ENCODE data around the gene SYT9. TPM values are rescaled to one million over a fixed set of nuclear protein-coding genes. Genes with fewer than 3 reads are reported as not detected.

The SYT9 gene
- total RNA-seq, 2 donors from 2014 or later = 0.81 to 2.2 TPM

DNA sequence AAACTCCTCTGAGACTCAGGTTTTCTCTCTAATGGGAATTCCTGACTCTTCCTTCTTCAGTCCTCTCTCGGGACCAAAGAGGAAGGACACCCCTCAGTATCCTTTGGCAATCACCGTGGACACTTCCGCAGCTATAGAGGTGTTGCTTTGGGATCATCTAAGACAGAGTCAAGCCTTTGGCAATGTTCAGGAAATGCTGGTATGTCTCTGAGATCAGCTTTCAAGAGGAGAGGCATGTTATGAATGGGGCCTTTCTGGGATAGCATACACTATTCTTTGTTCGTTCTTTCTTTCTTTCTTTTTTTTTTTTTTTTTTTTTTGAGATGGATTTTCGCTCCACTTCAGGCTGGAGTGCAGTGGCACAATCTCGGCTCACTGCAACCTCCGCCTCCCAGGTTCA, 219.4 kb downstream of the SYT9 start:
- Histone ChIP-seq H3K9me3 (ENCODE audit: control insufficient read depth, low read length) (no peaks in the 10 kb centered on the region), H3K27ac (ENCODE audit: low read depth, low read length) (no peak overlapping the region), H3K27me3 (ENCODE audit: control insufficient read depth, insufficient read depth, low read length, poor library complexity, severe bottlenecking) (no peaks in the 10 kb centered on the region), H3K4me1 (ENCODE audit: control insufficient read depth, insufficient read depth, low read length) (no peaks in the 10 kb centered on the region), H3K9ac (ENCODE audit: extremely low read depth, low read length, poor library complexity, severe bottlenecking) (no peak overlapping the region), H3K4me3 (ENCODE audit: low read length) (no peak overlapping the region), H3K36me3 (ENCODE audit: control insufficient read depth, insufficient read depth, low read length) (no peaks in the 10 kb centered on the region)
- TF ChIP-seq, protein P1, sequence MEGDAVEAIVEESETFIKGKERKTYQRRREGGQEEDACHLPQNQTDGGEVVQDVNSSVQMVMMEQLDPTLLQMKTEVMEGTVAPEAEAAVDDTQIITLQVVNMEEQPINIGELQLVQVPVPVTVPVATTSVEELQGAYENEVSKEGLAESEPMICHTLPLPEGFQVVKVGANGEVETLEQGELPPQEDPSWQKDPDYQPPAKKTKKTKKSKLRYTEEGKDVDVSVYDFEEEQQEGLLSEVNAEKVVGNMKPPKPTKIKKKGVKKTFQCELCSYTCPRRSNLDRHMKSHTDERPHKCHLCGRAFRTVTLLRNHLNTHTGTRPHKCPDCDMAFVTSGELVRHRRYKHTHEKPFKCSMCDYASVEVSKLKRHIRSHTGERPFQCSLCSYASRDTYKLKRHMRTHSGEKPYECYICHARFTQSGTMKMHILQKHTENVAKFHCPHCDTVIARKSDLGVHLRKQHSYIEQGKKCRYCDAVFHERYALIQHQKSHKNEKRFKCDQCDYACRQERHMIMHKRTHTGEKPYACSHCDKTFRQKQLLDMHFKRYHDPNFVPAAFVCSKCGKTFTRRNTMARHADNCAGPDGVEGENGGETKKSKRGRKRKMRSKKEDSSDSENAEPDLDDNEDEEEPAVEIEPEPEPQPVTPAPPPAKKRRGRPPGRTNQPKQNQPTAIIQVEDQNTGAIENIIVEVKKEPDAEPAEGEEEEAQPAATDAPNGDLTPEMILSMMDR (conservative IDR thresholded peaks at IDR 0.05) = no peak
- H3K36me3 Mint-ChIP-seq (ENCODE audit: low read depth) = no peaks in the 10 kb centered on the region
- H3K27me3 Mint-ChIP-seq (ENCODE audit: insufficient read depth) = no peaks in the 10 kb centered on the region
- H3K27ac Mint-ChIP-seq = no peak overlapping the region
- H3K4me1 Mint-ChIP-seq = no peaks in the 10 kb centered on the region
- no peak overlapping the region for H3K4me3 Mint-ChIP-seq
- DNase-seq = no peak
- H3K9me3 Mint-ChIP-seq = no peaks in the 10 kb centered on the region
- 89% methylated on average over 6 of the region's 7 CpGs; no CpG with 5 or more reads in 1 of the 2 experiments for whole genome bisulfite sequencing, 2 experiments (ENCODE audit: insufficient coverage in 1 of 2, insufficient read length in 1 of 2)

GRCh38 chr11:7473717-7474116, 222.0 kb downstream of the SYT9 start:
- Histone ChIP-seq H3K27me3 (ENCODE audit: control insufficient read depth, insufficient read depth, low read length, poor library complexity, severe bottlenecking) (no peaks in the 10 kb centered on the region), H3K9ac (ENCODE audit: extremely low read depth, low read length, poor library complexity, severe bottlenecking) (no peak overlapping the region), H3K27ac (ENCODE audit: low read depth, low read length) (no peak overlapping the region), H3K9me3 (ENCODE audit: control insufficient read depth, low read length) (no peaks in the 10 kb centered on the region), H3K4me1 (ENCODE audit: control insufficient read depth, insufficient read depth, low read length) (no peaks in the 10 kb centered on the region), H3K36me3 (ENCODE audit: control insufficient read depth, insufficient read depth, low read length) (no peaks in the 10 kb centered on the region), H3K4me3 (ENCODE audit: low read length) (no peak overlapping the region)
- Mint-ChIP-seq H3K9me3 (no peaks in the 10 kb centered on the region), H3K36me3 (ENCODE audit: low read depth) (no peaks in the 10 kb centered on the region), H3K4me3 (no peak overlapping the region), H3K27me3 (ENCODE audit: insufficient read depth) (peaks cover 2% of the 10 kb centered on the region), H3K27ac (no peak overlapping the region), H3K4me1 (no peaks in the 10 kb centered on the region)
- TF ChIP-seq, protein P1 (conservative IDR thresholded peaks at IDR 0.05) = no peak
- WGBS, 2 experiments (ENCODE audit: insufficient coverage in 1 of 2, insufficient read length in 1 of 2) = 20 to 54% methylated on average over 1 of the region's 1 CpG
- DNase-seq = no peak

DNA sequence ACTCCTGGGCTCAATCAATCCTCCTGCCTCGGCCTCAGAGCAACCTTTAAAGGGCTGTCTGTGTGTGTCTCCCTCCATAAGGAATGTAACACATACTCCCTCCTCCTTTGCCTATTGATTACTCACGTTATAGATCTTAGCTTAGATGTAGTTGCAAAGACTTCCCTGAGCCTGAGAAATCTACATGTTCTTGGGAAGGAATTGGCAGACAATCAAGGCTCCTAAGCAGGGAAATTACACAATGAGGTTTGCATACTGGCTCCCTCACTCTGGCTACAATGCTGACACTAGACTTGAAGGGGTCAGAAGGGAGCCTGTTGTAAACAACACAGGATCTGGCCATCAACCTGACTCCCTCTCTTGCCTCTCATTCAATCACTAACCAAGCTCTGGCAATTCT, 228.4 kb downstream of the SYT9 start:
- Histone ChIP-seq H3K27ac (ENCODE audit: low read depth, low read length) (no peak overlapping the region), H3K27me3 (ENCODE audit: control insufficient read depth, insufficient read depth, low read length, poor library complexity, severe bottlenecking) (no peaks in the 10 kb centered on the region), H3K36me3 (ENCODE audit: control insufficient read depth, insufficient read depth, low read length) (no peaks in the 10 kb centered on the region), H3K9me3 (ENCODE audit: control insufficient read depth, low read length) (no peaks in the 10 kb centered on the region), H3K4me3 (ENCODE audit: low read length) (no peak overlapping the region), H3K9ac (ENCODE audit: extremely low read depth, low read length, poor library complexity, severe bottlenecking) (no peak overlapping the region), H3K4me1 (ENCODE audit: control insufficient read depth, insufficient read depth, low read length) (peaks cover 10% of the 10 kb centered on the region)
- TF ChIP-seq, protein P1 (conservative IDR thresholded peaks at IDR 0.05) = no peak
- Mint-ChIP-seq H3K36me3 (ENCODE audit: low read depth) (no peaks in the 10 kb centered on the region), H3K27ac (no peak overlapping the region), H3K27me3 (ENCODE audit: insufficient read depth) (peaks cover 2% of the 10 kb centered on the region), H3K9me3 (no peaks in the 10 kb centered on the region), H3K4me3 (no peak overlapping the region), H3K4me1 (peaks cover 13% of the 10 kb centered on the region)
- WGBS, 2 experiments (ENCODE audit: insufficient coverage in 1 of 2, insufficient read length in 1 of 2) = 58 to 64% methylated on average over 2 of the region's 2 CpGs
- DNase-seq = no peak
